CD14-positive monocyte (primary cell): ENCODE data around the gene CCNH. TPM values are rescaled to one million over a fixed set of nuclear protein-coding genes. Genes with fewer than 3 reads are reported as not detected.

ENCODE experiments used
- DNase-seq, 3 donors: peaks; one replicate each; pipeline ENCODE4 v3.0.0-alpha.2; 2011 to 2022
- H2AFZ ChIP-seq: 2 replicates; pipeline ENCODE4 v1.6.0; 2012; ENCODE audit warnings: mild to moderate bottlenecking, low read depth, low read length, inconsistent platforms; ENCODE audit not compliant: insufficient read depth, poor library complexity, severe bottlenecking
- H3K27ac ChIP-seq, 2 donors: 1 replicate in 1 of 2; 2 replicates in 1 of 2; pipeline ENCODE4 v1.5.1; 2012 to 2013; ENCODE audit warnings: low read length in 2 of 2, control low read depth in 1 of 2, inconsistent platforms in 1 of 2, low read depth in 1 of 2, mild to moderate bottlenecking in 1 of 2
- H3K27me3 ChIP-seq, 2 donors: one replicate each; pipeline versions ENCODE4 v1.6.0 to v1.6.1; 2011 to 2013; ENCODE audit warnings: low read length in 2 of 2; ENCODE audit not compliant: control insufficient read depth in 2 of 2, insufficient read depth in 2 of 2
- H3K36me3 ChIP-seq, 2 donors: replicated peaks in 1 of 2; 1 replicate in 1 of 2; 2 replicates in 1 of 2; pipeline versions ENCODE4 v1.5.1 to v1.6.1; 2012 to 2013; ENCODE audit warnings: low read length in 2 of 2, control low read depth in 1 of 2, inconsistent platforms in 1 of 2, mild to moderate bottlenecking in 1 of 2; ENCODE audit not compliant: insufficient read depth in 2 of 2, control insufficient read depth in 1 of 2
- H3K4me1 ChIP-seq, 2 donors: 1 replicate in 1 of 2; 2 replicates in 1 of 2; pipeline versions ENCODE4 v1.5.1 to v1.6.1; 2012 to 2013; ENCODE audit warnings: low read length in 2 of 2, control low read depth in 1 of 2, inconsistent platforms in 1 of 2, mild to moderate bottlenecking in 1 of 2, moderate library complexity in 1 of 2; ENCODE audit not compliant: insufficient read depth in 2 of 2, control insufficient read depth in 1 of 2
- H3K4me2 ChIP-seq: replicated peaks from 2 replicates; pipeline ENCODE3; 2012; ENCODE audit warnings: low read length, moderate library complexity, mild to moderate bottlenecking; ENCODE audit not compliant: poor library complexity, severe bottlenecking; ENCODE audit errors: extremely low read depth
- H3K4me3 ChIP-seq, 3 experiments: fragments of 200-600 bp in 1 of 3; sonication (generic) in 1 of 3; replicated peaks in 1 of 3; 1 replicate in 2 of 3; 2 replicates in 1 of 3; pipeline ENCODE4 v1.5.1; 2011 to 2013; ENCODE audit warnings: low read length in 3 of 3, mild to moderate bottlenecking in 3 of 3, control low read depth in 2 of 3, low read depth in 2 of 3, inconsistent platforms in 1 of 3, moderate library complexity in 1 of 3
- H3K79me2 ChIP-seq: 2 replicates; pipeline ENCODE4 v1.6.0; 2012; ENCODE audit warnings: mild to moderate bottlenecking, control low read depth, inconsistent platforms, low read length, moderate library complexity; ENCODE audit not compliant: insufficient read depth
- H3K9ac ChIP-seq: 2 replicates; pipeline ENCODE4 v1.6.0; 2017; ENCODE audit warnings: low read length, mild to moderate bottlenecking; ENCODE audit not compliant: insufficient read depth, poor library complexity, severe bottlenecking
- H3K9me3 ChIP-seq, 2 donors: replicated peaks in 1 of 2; 1 replicate in 1 of 2; 2 replicates in 1 of 2; pipeline versions ENCODE4 v1.5.1 to v1.6.1; 2012 to 2013; ENCODE audit warnings: low read length in 2 of 2, control low read depth in 1 of 2; ENCODE audit not compliant: control insufficient read depth in 1 of 2, insufficient read depth in 1 of 2
- H4K20me1 ChIP-seq: 2 replicates; pipeline ENCODE4 v1.6.0; 2012; ENCODE audit warnings: mild to moderate bottlenecking, low read length, control low read depth, moderate library complexity; ENCODE audit not compliant: insufficient read depth
- H3K27ac Mint-ChIP-seq, 7 donors: one replicate each; pipeline ENCODE4 v1.8.0; 2020; ENCODE audit warnings: mild to moderate bottlenecking in 7 of 7, mixed read lengths in 7 of 7, moderate library complexity in 6 of 7, inconsistent platforms in 2 of 7
- H3K27me3 Mint-ChIP-seq, 3 donors: one replicate each; pipeline ENCODE4 v1.8.0; 2021 to 2022; ENCODE audit warnings: low read depth in 3 of 3, mild to moderate bottlenecking in 3 of 3, mixed read lengths in 3 of 3, moderate library complexity in 3 of 3, inconsistent platforms in 1 of 3
- H3K36me3 Mint-ChIP-seq, 2 donors: one replicate each; pipeline ENCODE4 v1.8.0; 2020; ENCODE audit warnings: mixed read lengths in 2 of 2, inconsistent platforms in 1 of 2, mild to moderate bottlenecking in 1 of 2
- H3K4me1 Mint-ChIP-seq: one replicate; pipeline ENCODE4 v1.8.0; 2020; ENCODE audit warnings: mild to moderate bottlenecking, mixed read lengths
- H3K4me3 Mint-ChIP-seq, 2 donors: one replicate each; pipeline ENCODE4 v1.8.0; 2020; ENCODE audit warnings: mild to moderate bottlenecking in 2 of 2, mixed read lengths in 2 of 2, moderate library complexity in 1 of 2
- H3K9me3 Mint-ChIP-seq, 7 donors: one replicate each; pipeline ENCODE4 v1.8.0; 2020 to 2022; ENCODE audit warnings: mixed read lengths in 7 of 7, mild to moderate bottlenecking in 6 of 7, moderate library complexity in 6 of 7, inconsistent platforms in 2 of 7
- CTCF ChIP-seq: fragments of 200-600 bp; IDR thresholded peaks from one replicate; pipeline ENCODE4 v1.8.0; 2022; ENCODE audit warnings: antibody characterized with exemption, mild to moderate bottlenecking
- WGBS: methylation state at CpG from one replicate; pipeline ENCODE4 v1.1.5; 2013; ENCODE audit warnings: missing lambda C conversion rate; ENCODE audit not compliant: insufficient coverage; 5-methylcytosine and 5-hydroxymethylcytosine counted together
- intact Hi-C, 2 donors: fragments of 100-400 bp; cut with micrococcal nuclease; formaldehyde crosslinking; loops; one replicate each; pipeline versions ENCODE4 v1.15.0 to v1.15.1; 2023
- polyA plus RNA-seq, 3 donors: library from polyadenylated mRNA; depleted of rRNA in 1 of 3; unstranded in 2 of 3; stranded (reverse) in 1 of 3; fragments of 300-500 nt in 2 of 3; fragments of >200 nt in 1 of 3; fragmentation: Illumina TruSeq in 2 of 3; gene quantifications; 1 replicate in 2 of 3; 2 replicates in 1 of 3; pipeline ENCODE4 v1.2.3, GENCODE V29; 2012 to 2021

Gene CCNH
- polyA plus RNA-seq, 3 donors: 60.3 to 64.0 (median 62.1) TPM

- no peak overlapping the region for H3K4me3 Mint-ChIP-seq
- Histone ChIP-seq H3K9ac (no peak overlapping the region), H3K79me2 (no peaks in the 10 kb centered on the region), H3K4me3 (no peak overlapping the region), H2AFZ (no peak overlapping the region), H3K4me2 (no peak overlapping the region), H3K27ac (no peak overlapping the region), H3K36me3 (no peaks in the 10 kb centered on the region), H3K9me3 (no peaks in the 10 kb centered on the region), H3K4me1 (no peaks in the 10 kb centered on the region), H3K27me3 (no peaks in the 10 kb centered on the region), H4K20me1 (no peaks in the 10 kb centered on the region)
- WGBS: no CpG with 5 or more reads among the region's 1 CpG
- H3K27ac Mint-ChIP-seq: no peak overlapping the region
- no peaks in the 10 kb centered on the region for H3K4me1 Mint-ChIP-seq
- TF ChIP-seq CTCF: no peak
- intact Hi-C loops: no loop called here
- peaks cover 0 to 13% (median 6%) of the 10 kb centered on the region in 7 donors for H3K9me3 Mint-ChIP-seq
- no peak for DNase-seq
- H3K36me3 Mint-ChIP-seq: no peaks in the 10 kb centered on the region
- peaks cover 0 to 5% (median 1%) of the 10 kb centered on the region in 3 donors for H3K27me3 Mint-ChIP-seq
These were observed 29.7 kb upstream of the CCNH start for GRCh38 chr5:87442419-87442818.

- Mint-ChIP-seq H3K4me3 (no peak overlapping the region), H3K27ac (no peak overlapping the region), H3K9me3 (peaks cover 0 to 11% (median 3%) of the 10 kb centered on the region in 7 donors), H3K4me1 (no peaks in the 10 kb centered on the region), H3K27me3 (peaks cover 0 to 4% (median 1%) of the 10 kb centered on the region in 3 donors), H3K36me3 (no peaks in the 10 kb centered on the region)
- Histone ChIP-seq H3K9ac (no peak overlapping the region), H4K20me1 (no peaks in the 10 kb centered on the region), H3K36me3 (no peaks in the 10 kb centered on the region), H3K4me3 (no peak overlapping the region), H2AFZ (no peak overlapping the region), H3K27ac (no peak overlapping the region), H3K79me2 (no peaks in the 10 kb centered on the region), H3K27me3 (no peaks in the 10 kb centered on the region), H3K4me1 (no peaks in the 10 kb centered on the region), H3K4me2 (no peak overlapping the region), H3K9me3 (no peaks in the 10 kb centered on the region)
- intact Hi-C loops: no loop called here
- no CpG with 5 or more reads among the region's 2 CpGs for WGBS
- no peak for TF ChIP-seq CTCF
- no peak for DNase-seq
These were observed 25.5 kb upstream of the CCNH start for GRCh38 chr5:87438231-87438630.
